ENCODE measurements around the gene FOXP4.

Gene FOXP4

DNA sequence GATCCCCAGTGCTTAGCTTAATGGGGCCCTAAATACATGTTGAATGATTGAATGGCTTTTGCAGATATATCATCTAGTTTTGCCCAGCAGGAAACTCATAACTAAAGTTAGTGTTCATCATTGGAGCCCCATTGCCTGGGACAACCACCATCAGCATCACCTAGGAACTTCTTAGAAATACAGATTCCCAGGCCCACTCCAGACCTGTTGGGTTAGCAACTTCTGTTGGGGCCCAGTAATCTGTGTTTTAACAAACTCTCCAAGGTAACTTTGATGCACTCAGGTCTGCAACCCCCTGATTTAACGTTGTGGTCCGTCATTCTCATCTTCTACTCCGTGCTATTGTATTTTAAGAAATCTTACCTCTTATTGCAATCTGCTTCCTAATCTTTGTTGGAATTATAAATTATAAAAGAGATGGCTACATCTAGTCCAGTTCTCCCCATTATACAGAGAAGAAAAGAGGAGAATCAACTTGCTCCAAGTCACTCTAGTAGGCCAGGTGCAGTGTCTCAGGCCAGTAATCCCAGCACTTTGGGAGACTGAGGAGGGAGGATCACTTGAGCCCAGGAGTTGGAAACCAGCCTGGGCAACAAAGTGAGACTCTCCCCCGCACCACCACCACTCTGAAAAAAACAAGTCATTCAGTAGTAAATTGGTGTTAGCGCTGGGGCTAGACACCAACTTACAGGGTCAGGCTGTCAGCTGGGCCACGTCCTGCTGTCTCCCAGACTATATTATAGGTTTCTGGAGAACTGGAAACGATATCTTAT lies 13.7 kb downstream of the FOXP4 start:
- TF ChIP-seq CTCF (conservative IDR thresholded peaks at IDR 0.05; ENCODE audit: low read length), result no peak
- peak overlapping the region; percentile 59; the same call in 1 of the 2 replicates for H3K4me3 ChIP-seq (ENCODE audit: low read length)
- DNase-seq (ENCODE audit: low read depth), result no peak

DNA sequence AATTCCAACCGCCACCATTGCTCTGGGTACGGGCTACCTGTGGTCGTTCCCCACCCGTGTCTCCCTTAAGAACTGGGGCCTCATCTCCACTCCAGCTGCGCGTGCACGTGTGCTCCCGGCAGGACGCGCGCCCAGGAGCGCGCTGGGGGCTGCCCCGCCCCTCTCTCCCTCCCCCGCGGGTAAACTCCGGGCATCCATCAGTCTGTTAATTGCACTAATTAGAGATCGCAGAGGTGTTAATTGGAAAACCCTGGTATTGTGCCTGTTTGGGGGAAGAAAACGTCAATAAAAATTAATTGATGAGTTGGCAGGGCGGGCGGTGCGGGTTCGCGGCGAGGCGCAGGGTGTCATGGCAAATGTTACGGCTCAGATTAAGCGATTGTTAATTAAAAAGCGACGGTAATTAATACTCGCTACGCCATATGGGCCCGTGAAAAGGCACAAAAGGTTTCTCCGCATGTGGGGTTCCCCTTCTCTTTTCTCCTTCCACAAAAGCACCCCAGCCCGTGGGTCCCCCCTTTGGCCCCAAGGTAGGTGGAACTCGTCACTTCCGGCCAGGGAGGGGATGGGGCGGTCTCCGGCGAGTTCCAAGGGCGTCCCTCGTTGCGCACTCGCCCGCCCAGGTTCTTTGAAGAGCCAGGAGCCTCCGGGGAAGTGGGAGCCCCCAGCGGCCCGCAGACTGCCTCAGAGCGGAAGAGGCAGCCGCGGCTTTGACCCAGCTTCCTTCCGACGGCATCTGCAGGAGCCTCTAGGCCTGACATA lies 14.4 kb downstream of the FOXP4 start:
- no peak for TF ChIP-seq CTCF (conservative IDR thresholded peaks at IDR 0.05; ENCODE audit: low read length)
- H3K4me3 ChIP-seq (ENCODE audit: low read length), result peak overlapping the region; percentile 59
- DNase-seq (ENCODE audit: low read depth), result peak; percentile 36

DNA sequence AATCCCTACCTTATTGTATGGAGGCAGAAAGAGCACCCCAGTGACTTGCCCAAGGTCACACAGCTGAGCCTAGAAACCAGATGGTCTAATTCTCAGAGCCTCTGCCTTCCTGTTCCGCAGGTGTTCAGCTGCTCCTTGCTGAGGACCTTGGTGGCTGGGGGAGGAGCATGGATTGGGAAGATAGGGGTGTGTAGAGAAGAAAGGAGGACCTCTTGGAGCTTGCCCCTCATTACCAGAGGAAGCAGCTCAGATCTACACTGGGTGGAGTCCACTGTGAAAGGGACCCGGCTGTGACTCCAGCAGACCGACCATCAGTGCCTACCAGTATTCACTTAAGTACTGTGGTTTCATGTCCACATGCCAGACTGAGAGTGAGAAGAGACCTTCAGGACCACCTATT lies 15.2 kb downstream of the FOXP4 start:
- TF ChIP-seq CTCF (conservative IDR thresholded peaks at IDR 0.05; ENCODE audit: low read length), result no peak
- no peak for DNase-seq (ENCODE audit: low read depth)
- H3K4me3 ChIP-seq (ENCODE audit: low read length), result no peak overlapping the region

DNA sequence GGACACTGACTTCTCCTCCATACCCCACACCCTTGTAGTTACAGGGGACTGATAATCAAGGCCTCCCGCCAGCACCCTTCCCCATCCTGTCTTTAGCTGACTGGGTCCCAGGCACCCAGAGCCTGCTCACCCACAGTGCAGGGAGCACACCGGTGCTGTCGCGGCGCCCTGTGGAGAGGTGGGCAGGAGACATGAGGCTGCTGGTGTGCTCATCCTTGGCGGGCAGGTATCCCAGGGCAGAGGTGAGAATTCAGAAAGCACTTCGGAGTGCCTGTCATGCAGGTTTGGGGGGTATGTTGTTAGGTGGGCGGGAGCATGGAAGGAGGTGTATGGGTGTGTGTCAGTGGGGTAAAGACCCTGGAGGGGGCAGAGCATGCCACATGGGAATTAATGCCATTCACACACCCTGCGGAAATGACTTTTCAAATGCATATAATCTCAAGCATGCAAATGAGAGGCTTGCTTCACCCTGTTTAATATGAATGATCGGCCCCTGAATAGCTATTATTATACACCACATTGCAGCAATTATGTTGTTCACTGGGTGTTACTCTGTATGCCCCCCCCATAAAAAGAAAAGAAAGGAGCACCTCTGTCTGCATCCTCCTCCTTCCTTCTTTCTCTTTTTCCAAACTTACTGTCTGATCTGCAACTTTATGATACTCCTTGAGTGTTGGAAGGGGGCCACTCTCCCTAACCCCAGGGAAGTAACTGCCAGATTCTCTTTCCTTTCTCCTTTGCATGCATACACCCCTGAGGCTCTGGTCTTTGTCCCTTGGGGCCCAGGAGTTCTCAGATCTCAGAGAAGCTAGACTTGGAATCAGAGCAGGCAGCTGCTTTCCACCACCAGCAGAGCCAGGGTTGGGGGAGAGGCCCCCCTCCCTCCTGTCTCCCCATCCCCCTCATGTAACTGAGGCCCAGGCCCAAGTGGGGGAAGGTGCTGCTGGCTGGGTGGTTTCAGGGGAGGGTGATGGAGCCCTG lies 16.0 kb downstream of the FOXP4 start:
- DNase-seq (ENCODE audit: low read depth), result no peak

DNA sequence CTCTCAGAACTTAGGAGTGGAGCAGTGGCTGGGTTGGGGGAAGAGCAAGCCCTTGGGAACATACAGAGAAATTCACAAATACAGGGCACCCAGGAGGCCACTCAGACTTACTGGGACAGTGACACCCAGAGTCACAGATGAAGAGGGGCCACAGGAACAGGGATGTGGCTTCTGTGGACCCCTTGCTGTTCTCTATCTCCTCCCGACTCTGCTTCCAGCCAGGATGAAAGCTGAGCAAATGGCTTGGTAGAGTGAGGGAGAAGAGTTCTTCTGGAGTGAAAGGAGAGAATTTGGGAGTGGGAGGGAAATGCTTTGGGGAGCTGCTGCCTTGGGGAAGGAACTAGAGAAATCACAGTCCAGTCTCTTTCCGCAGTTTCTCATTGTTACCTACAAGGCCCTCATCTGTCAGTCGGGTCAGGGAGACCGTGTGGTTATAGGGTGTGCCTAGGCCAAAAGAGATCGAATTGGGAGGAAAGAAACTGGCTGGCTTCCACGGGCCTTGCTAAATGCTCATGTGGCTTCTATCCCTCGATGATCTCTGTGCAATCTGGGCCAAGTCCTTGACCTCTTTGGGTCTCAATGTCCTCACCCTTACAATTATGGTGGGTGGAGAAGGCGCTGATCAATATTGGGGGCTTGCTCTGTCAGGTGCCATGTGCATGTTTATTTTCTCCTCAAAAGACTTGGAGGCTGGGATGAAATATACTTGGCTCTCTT lies 17.0 kb downstream of the FOXP4 start:
- TF ChIP-seq CTCF (conservative IDR thresholded peaks at IDR 0.05; ENCODE audit: low read length), result no peak
- no peak overlapping the region for H3K4me3 ChIP-seq (ENCODE audit: low read length)
- DNase-seq (ENCODE audit: low read depth), result no peak

More for the DNA sequence above, 16.0 kb downstream of the FOXP4 start:
- TF ChIP-seq CTCF (conservative IDR thresholded peaks at IDR 0.05; ENCODE audit: low read length), result no peak
- no peak overlapping the region for H3K4me3 ChIP-seq (ENCODE audit: low read length)

- TF ChIP-seq CTCF (conservative IDR thresholded peaks at IDR 0.05; ENCODE audit: low read length), result no peak
- DNase-seq (ENCODE audit: low read depth), result no peak
- no peak overlapping the region for H3K4me3 ChIP-seq (ENCODE audit: low read length)
Observed at GRCh38 chr6:41564448-41565142, 18.4 kb downstream of the FOXP4 start.

All from AG10803 (cell line).